H9 (cell line): ENCODE data around the gene MYO15B. TPM values are rescaled to one million over a fixed set of nuclear protein-coding genes. Genes with fewer than 3 reads are reported as not detected.
A peak's percentile ranks its signal among the peaks of the same experiment; 100 is the strongest.

ENCODE experiments used
- DNase-seq: peaks from one replicate; pipeline ENCODE4 v3.0.0-alpha.2; 2017
- H2AFZ ChIP-seq: one replicate; pipeline ENCODE4 v1.6.1; 2013; ENCODE audit warnings: mild to moderate bottlenecking, low read length, control low read depth, moderate library complexity
- H2AK5ac ChIP-seq: 2 replicates; pipeline ENCODE4 v1.6.1; 2013; ENCODE audit warnings: low read length, control low read depth, mixed read lengths; ENCODE audit not compliant: insufficient read length
- H2BK120ac ChIP-seq: one replicate; pipeline ENCODE4 v1.6.1; 2013; ENCODE audit warnings: low read depth, mild to moderate bottlenecking, low read length, control low read depth, inconsistent platforms; ENCODE audit not compliant: poor library complexity, severe bottlenecking
- H2BK12ac ChIP-seq: 2 replicates; pipeline ENCODE4 v1.6.1; 2013; ENCODE audit warnings: low read length, control low read depth, mixed read lengths, low read depth; ENCODE audit not compliant: insufficient read length
- H2BK15ac ChIP-seq: 2 replicates; pipeline ENCODE4 v1.6.1; 2013; ENCODE audit warnings: low read depth, low read length, control low read depth
- H2BK20ac ChIP-seq: one replicate; pipeline ENCODE4 v1.6.1; 2013; ENCODE audit warnings: low read depth, mild to moderate bottlenecking, low read length, control low read depth, inconsistent platforms; ENCODE audit not compliant: poor library complexity, severe bottlenecking
- H2BK5ac ChIP-seq: 2 replicates; pipeline ENCODE4 v1.6.1; 2013; ENCODE audit warnings: low read length, control low read depth, mixed read lengths; ENCODE audit not compliant: insufficient read length
- H3K14ac ChIP-seq: 2 replicates; pipeline ENCODE4 v1.6.1; 2013; ENCODE audit warnings: low read length, control low read depth; ENCODE audit not compliant: insufficient read depth
- H3K18ac ChIP-seq: 2 replicates; pipeline ENCODE4 v1.6.1; 2013; ENCODE audit warnings: low read depth, mild to moderate bottlenecking, mixed read lengths, low read length, control low read depth; ENCODE audit not compliant: insufficient read length
- H3K23ac ChIP-seq: 2 replicates; pipeline ENCODE4 v1.6.1; 2013; ENCODE audit warnings: low read length, control low read depth, mixed read lengths, low read depth; ENCODE audit not compliant: insufficient read length
- H3K23me2 ChIP-seq: 2 replicates; pipeline ENCODE4 v1.6.1; 2013; ENCODE audit warnings: low read depth, mild to moderate bottlenecking, mixed read lengths, low read length, control low read depth; ENCODE audit not compliant: insufficient read length, poor library complexity, severe bottlenecking
- H3K27ac ChIP-seq: 2 replicates; pipeline ENCODE4 v1.5.1; 2013; ENCODE audit warnings: low read length, control low read depth, mixed read lengths, low read depth; ENCODE audit not compliant: insufficient read length
- H3K27me3 ChIP-seq: 2 replicates; pipeline ENCODE4 v1.6.1; 2013; ENCODE audit warnings: low read length, control low read depth, inconsistent platforms; ENCODE audit not compliant: insufficient read depth
- H3K4ac ChIP-seq: 2 replicates; pipeline ENCODE4 v1.6.1; 2013; ENCODE audit warnings: low read depth, mild to moderate bottlenecking, control low read depth, inconsistent platforms, low read length, moderate library complexity
- H3K4me1 ChIP-seq: 2 replicates; pipeline ENCODE4 v1.6.1; 2013; ENCODE audit warnings: low read length, control low read depth, inconsistent platforms; ENCODE audit not compliant: insufficient read depth
- H3K4me2 ChIP-seq: 2 replicates; pipeline ENCODE4 v1.6.1; 2013; ENCODE audit warnings: low read length, control low read depth, mixed read lengths; ENCODE audit not compliant: insufficient read length, insufficient read depth
- H3K56ac ChIP-seq: 2 replicates; pipeline ENCODE4 v1.6.1; 2013; ENCODE audit warnings: low read depth, mild to moderate bottlenecking, mixed read lengths, low read length, control low read depth; ENCODE audit not compliant: insufficient read length
- H3K79me1 ChIP-seq: 2 replicates; pipeline ENCODE4 v1.6.1; 2013; ENCODE audit warnings: low read depth, mild to moderate bottlenecking, moderate library complexity, low read length, control low read depth, inconsistent platforms; ENCODE audit not compliant: insufficient read depth, poor library complexity, severe bottlenecking
- H3K79me2 ChIP-seq: 2 replicates; pipeline ENCODE4 v1.6.1; 2013; ENCODE audit warnings: low read length, control low read depth, inconsistent platforms; ENCODE audit not compliant: insufficient read depth
- H3K9ac ChIP-seq: 2 replicates; pipeline ENCODE4 v1.6.1; 2013; ENCODE audit warnings: low read length, control low read depth, mixed read lengths; ENCODE audit not compliant: insufficient read length; ENCODE audit errors: extremely low read depth
- H3K9me3 ChIP-seq: one replicate; pipeline ENCODE4 v1.6.1; 2013; ENCODE audit warnings: low read depth, low read length, inconsistent platforms; ENCODE audit not compliant: control insufficient read depth
- H3T11ph ChIP-seq: one replicate; pipeline ENCODE4 v1.6.1; 2013; ENCODE audit warnings: mild to moderate bottlenecking, low read length, control low read depth, inconsistent platforms
- H4K20me1 ChIP-seq: one replicate; pipeline ENCODE4 v1.6.1; 2013; ENCODE audit not compliant: control insufficient read depth, insufficient read length, insufficient read depth
- H4K5ac ChIP-seq: 2 replicates; pipeline ENCODE4 v1.6.1; 2013; ENCODE audit warnings: low read depth, mild to moderate bottlenecking, mixed read lengths, low read length, control low read depth; ENCODE audit not compliant: insufficient read length
- H4K8ac ChIP-seq: replicated peaks from 2 replicates; pipeline ENCODE4 v1.6.1; 2013; ENCODE audit warnings: low read length, control low read depth, mixed read lengths, low read depth; ENCODE audit not compliant: insufficient read length
- H4K91ac ChIP-seq: 2 replicates; pipeline ENCODE4 v1.6.1; 2013; ENCODE audit warnings: low read depth, mild to moderate bottlenecking, moderate library complexity, mixed read lengths, low read length, control low read depth; ENCODE audit not compliant: insufficient read length
- H3K27ac Mint-ChIP-seq, 3 experiments: 2 replicates in 2 of 3; 3 replicates in 1 of 3; pipeline ENCODE4 v1.8.0; 2020 to 2021; ENCODE audit warnings: mixed read lengths in 3 of 3, mild to moderate bottlenecking in 1 of 3, moderate library complexity in 1 of 3
- H3K27me3 Mint-ChIP-seq: 2 replicates; pipeline ENCODE4 v1.8.0; 2021; ENCODE audit warnings: low read depth, mild to moderate bottlenecking, moderate library complexity, mixed read lengths
- H3K36me3 Mint-ChIP-seq, 3 experiments: 2 replicates in 2 of 3; 3 replicates in 1 of 3; pipeline ENCODE4 v1.8.0; 2020 to 2021; ENCODE audit warnings: low read depth in 3 of 3, mixed read lengths in 3 of 3; ENCODE audit not compliant: insufficient read depth in 1 of 3
- H3K4me1 Mint-ChIP-seq, 2 experiments: 2 replicates each; pipeline ENCODE4 v1.8.0; 2020; ENCODE audit warnings: mixed read lengths in 2 of 2
- H3K4me3 Mint-ChIP-seq, 2 experiments: 2 replicates in 1 of 2; 3 replicates in 1 of 2; pipeline ENCODE4 v1.8.0; 2020 to 2021; ENCODE audit warnings: mild to moderate bottlenecking in 2 of 2, mixed read lengths in 2 of 2, moderate library complexity in 1 of 2
- H3K9me3 Mint-ChIP-seq, 2 experiments: 2 replicates in 1 of 2; 3 replicates in 1 of 2; pipeline ENCODE4 v1.8.0; 2020; ENCODE audit warnings: mild to moderate bottlenecking in 2 of 2, mixed read lengths in 2 of 2, moderate library complexity in 1 of 2
- WGBS: extraction: QIAGEN DNeasy Blood & Tissue Kit; methylation state at CpG from one replicate; pipeline ENCODE4 v1.1.7; 2013; ENCODE audit warnings: missing lambda C conversion rate, low lambda C conversion rate, mixed read lengths; ENCODE audit not compliant: insufficient read length; ENCODE audit errors: extremely low coverage; 5-methylcytosine and 5-hydroxymethylcytosine counted together
- total RNA-seq: library from RNA; stranded (reverse); gene quantifications from 2 replicates; pipeline ENCODE4 v1.2.1, GENCODE V29; 2021
- TF ChIP-seq, protein P1 (sequence below): fragments of 200-600 bp; sonication (generic); conservative IDR thresholded peaks from 3 replicates; pipeline ENCODE4 v1.8.0; 2021; ENCODE audit warnings: antibody characterized with exemption, mild to moderate bottlenecking

MYO15B gene
- total RNA-seq, 1 experiment from 2014 or later: 41.9 TPM

DNA sequence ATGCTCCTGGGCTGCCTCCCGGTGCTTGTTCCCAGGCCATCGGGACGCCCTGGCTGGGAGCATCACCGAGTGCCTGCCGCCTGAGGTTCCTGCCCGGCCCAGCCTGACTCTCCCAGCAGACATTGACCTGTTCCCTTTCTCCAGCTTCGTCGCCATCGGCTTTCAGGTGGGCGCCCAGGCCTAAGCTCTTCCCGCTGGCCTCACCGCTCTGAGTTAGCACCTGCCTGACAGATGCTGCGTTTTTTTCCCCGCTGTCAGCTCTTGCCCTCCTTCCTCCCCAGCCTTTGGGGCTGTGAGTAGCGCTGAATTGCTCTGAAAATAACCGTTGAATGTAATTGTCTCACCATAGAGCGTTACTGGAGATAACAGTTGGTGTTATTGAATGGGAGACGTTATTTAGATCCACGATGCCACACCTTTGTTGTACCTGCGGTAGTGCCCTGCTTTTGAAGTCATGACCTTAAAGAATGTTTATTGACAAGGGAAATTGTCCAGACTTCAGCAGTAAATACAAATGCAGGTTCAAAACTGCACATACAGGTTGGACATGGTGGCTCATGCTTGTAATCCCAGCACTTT lies 24.3 kb downstream of the MYO15B start:
- Histone ChIP-seq H3K27ac (no peak overlapping the region), H2BK120ac (no peak overlapping the region), H2BK5ac (no peak overlapping the region), H4K8ac (no peak overlapping the region), H3K79me1 (no peaks in the 10 kb centered on the region), H3K4ac (no peak overlapping the region), H2AK5ac (no peak overlapping the region), H3K9ac (no peak overlapping the region), H2BK20ac (no peak overlapping the region), H3K23ac (no peak overlapping the region), H3K56ac (no peak overlapping the region), H3K18ac (no peak overlapping the region), H3K4me1 (no peaks in the 10 kb centered on the region), H2AFZ (no peak overlapping the region), H3K79me2 (no peaks in the 10 kb centered on the region), H3K4me2 (no peak overlapping the region), H4K5ac (no peak overlapping the region), H3K9me3 (no peaks in the 10 kb centered on the region), H3T11ph (no peak overlapping the region), H3K23me2 (no peaks in the 10 kb centered on the region), H2BK12ac (no peak overlapping the region), H4K91ac (no peak overlapping the region), H4K20me1 (no peaks in the 10 kb centered on the region), H3K14ac (peak overlapping the region; percentile 49; the same call in 1 of the 2 replicates), H3K27me3 (no peaks in the 10 kb centered on the region), H2BK15ac (no peak overlapping the region)
- H3K9me3 Mint-ChIP-seq: no peaks in the 10 kb centered on the region
- no peaks in the 10 kb centered on the region for H3K36me3 Mint-ChIP-seq
- H3K27ac Mint-ChIP-seq: no peak overlapping the region
- TF ChIP-seq, protein P1, sequence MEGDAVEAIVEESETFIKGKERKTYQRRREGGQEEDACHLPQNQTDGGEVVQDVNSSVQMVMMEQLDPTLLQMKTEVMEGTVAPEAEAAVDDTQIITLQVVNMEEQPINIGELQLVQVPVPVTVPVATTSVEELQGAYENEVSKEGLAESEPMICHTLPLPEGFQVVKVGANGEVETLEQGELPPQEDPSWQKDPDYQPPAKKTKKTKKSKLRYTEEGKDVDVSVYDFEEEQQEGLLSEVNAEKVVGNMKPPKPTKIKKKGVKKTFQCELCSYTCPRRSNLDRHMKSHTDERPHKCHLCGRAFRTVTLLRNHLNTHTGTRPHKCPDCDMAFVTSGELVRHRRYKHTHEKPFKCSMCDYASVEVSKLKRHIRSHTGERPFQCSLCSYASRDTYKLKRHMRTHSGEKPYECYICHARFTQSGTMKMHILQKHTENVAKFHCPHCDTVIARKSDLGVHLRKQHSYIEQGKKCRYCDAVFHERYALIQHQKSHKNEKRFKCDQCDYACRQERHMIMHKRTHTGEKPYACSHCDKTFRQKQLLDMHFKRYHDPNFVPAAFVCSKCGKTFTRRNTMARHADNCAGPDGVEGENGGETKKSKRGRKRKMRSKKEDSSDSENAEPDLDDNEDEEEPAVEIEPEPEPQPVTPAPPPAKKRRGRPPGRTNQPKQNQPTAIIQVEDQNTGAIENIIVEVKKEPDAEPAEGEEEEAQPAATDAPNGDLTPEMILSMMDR: no peak
- no peak overlapping the region for H3K4me3 Mint-ChIP-seq
- no peak for DNase-seq
- no CpG with 5 or more reads among the region's 20 CpGs for WGBS
- H3K27me3 Mint-ChIP-seq: no peaks in the 10 kb centered on the region
- no peaks in the 10 kb centered on the region for H3K4me1 Mint-ChIP-seq
